ENCODE data around the gene GRID1. TPM values are rescaled to one million over a fixed set of nuclear protein-coding genes. Genes with fewer than 3 reads are reported as not detected.

GRID1 gene
- total RNA-seq, 1 experiment from 2014 or later = 0.07 TPM

DNA sequence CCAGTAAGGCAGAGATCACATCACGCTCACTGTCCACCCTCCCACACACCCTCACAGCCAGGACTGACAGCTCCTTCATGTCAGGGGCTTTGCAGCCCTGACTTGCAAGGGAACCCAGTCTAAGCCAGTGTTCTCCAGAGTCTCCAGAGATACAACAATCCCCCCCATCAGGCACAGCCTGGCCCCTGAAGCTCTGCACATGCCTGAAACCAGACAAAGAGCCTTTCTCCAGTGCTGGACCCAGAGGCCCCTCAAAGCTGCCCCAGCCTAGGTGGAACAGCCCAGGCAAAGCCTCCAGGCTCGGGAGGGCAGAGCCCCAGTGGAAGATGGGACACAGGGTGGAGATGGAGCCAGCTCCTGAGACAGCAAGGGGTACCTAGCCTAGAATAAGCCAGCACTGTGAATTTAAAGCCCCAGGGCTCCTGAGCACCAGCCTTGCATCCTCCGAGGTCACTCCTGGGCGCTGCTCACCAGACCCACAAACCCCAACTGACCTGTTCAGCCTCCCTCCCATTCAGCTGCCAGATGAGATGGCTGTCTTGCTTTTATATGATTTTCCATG is 50.2 kb downstream of the GRID1 start:
- H4K20me1 ChIP-seq (ENCODE audit: insufficient read depth, low read depth, low read length) = no peaks in the 10 kb centered on the region
- H3K9ac ChIP-seq (ENCODE audit: low read length) = no peak overlapping the region
- no peak overlapping the region for H3K4me3 ChIP-seq (ENCODE audit: low read length)
- H3K9me2 ChIP-seq (replicated peaks; ENCODE audit: insufficient read depth, low read length) = no peaks in the 10 kb centered on the region
- H3K79me2 ChIP-seq (ENCODE audit: low read length) = no peaks in the 10 kb centered on the region
- no peaks in the 10 kb centered on the region for H3K36me3 ChIP-seq (ENCODE audit: insufficient read depth, low read length)
- H3K27me3 ChIP-seq (ENCODE audit: low read length) = no peaks in the 10 kb centered on the region
- no peaks in the 10 kb centered on the region for H3K4me1 ChIP-seq (ENCODE audit: low read length)
- no peak for DNase-seq
- H3K27ac ChIP-seq (ENCODE audit: low read length) = no peak overlapping the region
- H3K9me3 ChIP-seq (ENCODE audit: low read length) = no peaks in the 10 kb centered on the region
- H3K4me2 ChIP-seq (ENCODE audit: low read depth, low read length, poor library complexity, severe bottlenecking) = no peak overlapping the region
- H2AFZ ChIP-seq (ENCODE audit: low read length) = no peak overlapping the region

DNA sequence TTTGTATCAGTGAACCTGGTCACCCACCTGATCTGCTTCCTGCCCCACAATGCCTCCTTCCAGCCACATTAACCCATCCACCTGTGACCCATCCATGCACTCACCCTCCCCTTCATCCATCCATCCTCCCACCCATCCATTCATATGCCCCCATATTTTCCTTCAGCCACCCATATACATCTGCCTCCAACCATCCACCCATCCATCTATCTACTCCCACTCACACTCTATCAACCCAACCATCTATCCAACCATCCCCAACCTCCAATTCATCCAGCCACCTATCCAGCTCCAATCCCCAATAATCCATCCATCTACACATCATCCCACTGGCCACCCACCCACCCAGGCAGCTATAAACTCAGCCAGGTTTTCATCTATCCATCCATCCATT is 51.0 kb downstream of the GRID1 start:
- Histone ChIP-seq H2AFZ (ENCODE audit: low read length) (no peak overlapping the region), H3K27me3 (ENCODE audit: low read length) (no peaks in the 10 kb centered on the region), H4K20me1 (ENCODE audit: insufficient read depth, low read depth, low read length) (no peaks in the 10 kb centered on the region), H3K79me2 (ENCODE audit: low read length) (no peaks in the 10 kb centered on the region), H3K27ac (ENCODE audit: low read length) (no peak overlapping the region), H3K9me2 (replicated peaks; ENCODE audit: insufficient read depth, low read length) (no peaks in the 10 kb centered on the region), H3K4me2 (ENCODE audit: low read depth, low read length, poor library complexity, severe bottlenecking) (no peak overlapping the region), H3K4me1 (ENCODE audit: low read length) (no peaks in the 10 kb centered on the region), H3K4me3 (ENCODE audit: low read length) (no peak overlapping the region), H3K9me3 (ENCODE audit: low read length) (no peaks in the 10 kb centered on the region), H3K36me3 (ENCODE audit: insufficient read depth, low read length) (no peaks in the 10 kb centered on the region), H3K9ac (ENCODE audit: low read length) (no peak overlapping the region)
- no peak for DNase-seq

DNA sequence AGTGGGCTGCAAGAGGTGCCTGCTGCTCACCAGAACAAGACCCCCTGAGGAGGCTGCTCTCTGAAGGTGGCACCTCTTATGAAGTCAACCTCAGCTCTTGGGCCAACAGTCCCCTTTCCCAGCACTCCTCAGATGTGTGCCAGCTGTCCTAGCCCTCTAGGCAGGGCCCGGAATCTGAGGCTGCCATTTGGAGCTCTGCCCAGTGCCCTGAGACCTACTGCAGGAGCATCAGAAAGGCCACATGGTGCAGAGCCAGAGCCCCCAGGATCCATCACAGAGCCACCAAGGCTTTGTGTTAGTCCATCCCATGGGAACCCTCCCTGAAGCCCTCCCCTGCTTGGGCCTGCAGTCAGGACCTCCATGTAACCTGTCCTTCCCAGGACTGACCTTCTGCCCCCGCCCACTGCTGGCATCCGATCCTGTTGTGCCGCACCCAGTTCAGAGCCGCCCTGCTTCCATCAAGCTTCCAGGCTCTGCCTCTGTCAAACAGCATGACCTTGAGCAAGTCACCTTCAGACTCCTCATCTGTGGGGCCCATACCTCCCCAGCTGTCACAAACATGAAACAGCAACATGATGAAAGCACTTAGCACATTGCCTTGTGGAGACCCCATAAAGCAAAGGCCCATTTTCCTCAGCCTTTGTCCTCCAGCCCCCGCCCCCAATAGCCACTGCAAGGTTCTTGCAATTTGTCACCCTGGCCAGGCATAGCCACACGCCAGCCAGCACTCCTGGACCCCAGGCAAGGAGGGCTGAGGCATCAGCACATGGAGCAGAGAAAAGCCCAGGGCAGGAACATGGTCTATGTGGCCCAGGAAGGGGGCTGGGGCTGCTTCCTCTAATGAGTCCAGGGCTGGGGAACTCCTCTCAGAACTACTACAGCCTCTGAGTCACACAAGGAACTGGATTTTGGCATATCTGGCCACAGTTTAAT is 51.7 kb downstream of the GRID1 start:
- DNase-seq = no peak
- H3K36me3 ChIP-seq (ENCODE audit: insufficient read depth, low read length) = no peaks in the 10 kb centered on the region
- H3K27me3 ChIP-seq (ENCODE audit: low read length) = no peaks in the 10 kb centered on the region
- H3K9me3 ChIP-seq (ENCODE audit: low read length) = no peaks in the 10 kb centered on the region
- H3K27ac ChIP-seq (ENCODE audit: low read length) = no peak overlapping the region
- no peaks in the 10 kb centered on the region for H4K20me1 ChIP-seq (ENCODE audit: insufficient read depth, low read depth, low read length)
- no peaks in the 10 kb centered on the region for H3K79me2 ChIP-seq (ENCODE audit: low read length)
- no peak overlapping the region for H3K9ac ChIP-seq (ENCODE audit: low read length)
- H3K4me1 ChIP-seq (ENCODE audit: low read length) = no peaks in the 10 kb centered on the region
- H3K4me3 ChIP-seq (ENCODE audit: low read length) = no peak overlapping the region
- H3K9me2 ChIP-seq (replicated peaks; ENCODE audit: insufficient read depth, low read length) = no peaks in the 10 kb centered on the region
- no peak overlapping the region for H2AFZ ChIP-seq (ENCODE audit: low read length)
- H3K4me2 ChIP-seq (ENCODE audit: low read depth, low read length, poor library complexity, severe bottlenecking) = no peak overlapping the region

DNA sequence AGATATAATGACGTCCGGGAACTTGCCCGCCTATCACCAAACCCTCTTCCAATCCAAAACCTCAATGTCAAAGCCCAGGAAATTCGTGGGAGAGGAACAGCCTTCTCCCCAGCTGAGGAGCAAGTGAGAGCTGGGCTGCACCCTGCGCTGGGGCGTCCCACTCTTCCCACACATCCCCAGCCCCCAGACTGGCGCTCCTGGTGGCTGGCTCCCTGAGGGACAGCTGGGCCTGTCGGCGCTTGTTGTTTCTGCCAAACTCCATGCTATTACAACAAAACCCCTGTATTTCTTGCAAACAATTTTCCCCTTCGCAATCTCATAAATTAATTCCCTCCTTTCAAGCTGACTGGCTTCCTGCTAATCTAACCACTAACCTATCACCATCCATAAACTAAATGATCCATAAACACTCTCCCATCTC is 53.0 kb downstream of the GRID1 start:
- Histone ChIP-seq H3K4me1 (ENCODE audit: low read length) (no peaks in the 10 kb centered on the region), H3K27me3 (ENCODE audit: low read length) (no peaks in the 10 kb centered on the region), H3K27ac (ENCODE audit: low read length) (no peak overlapping the region), H3K4me2 (ENCODE audit: low read depth, low read length, poor library complexity, severe bottlenecking) (no peak overlapping the region), H3K4me3 (ENCODE audit: low read length) (no peak overlapping the region), H3K79me2 (ENCODE audit: low read length) (no peaks in the 10 kb centered on the region), H3K9me2 (replicated peaks; ENCODE audit: insufficient read depth, low read length) (no peaks in the 10 kb centered on the region), H4K20me1 (ENCODE audit: insufficient read depth, low read depth, low read length) (no peaks in the 10 kb centered on the region), H3K36me3 (ENCODE audit: insufficient read depth, low read length) (no peaks in the 10 kb centered on the region), H2AFZ (ENCODE audit: low read length) (no peak overlapping the region), H3K9ac (ENCODE audit: low read length) (no peak overlapping the region), H3K9me3 (ENCODE audit: low read length) (no peaks in the 10 kb centered on the region)
- DNase-seq = no peak

DNA sequence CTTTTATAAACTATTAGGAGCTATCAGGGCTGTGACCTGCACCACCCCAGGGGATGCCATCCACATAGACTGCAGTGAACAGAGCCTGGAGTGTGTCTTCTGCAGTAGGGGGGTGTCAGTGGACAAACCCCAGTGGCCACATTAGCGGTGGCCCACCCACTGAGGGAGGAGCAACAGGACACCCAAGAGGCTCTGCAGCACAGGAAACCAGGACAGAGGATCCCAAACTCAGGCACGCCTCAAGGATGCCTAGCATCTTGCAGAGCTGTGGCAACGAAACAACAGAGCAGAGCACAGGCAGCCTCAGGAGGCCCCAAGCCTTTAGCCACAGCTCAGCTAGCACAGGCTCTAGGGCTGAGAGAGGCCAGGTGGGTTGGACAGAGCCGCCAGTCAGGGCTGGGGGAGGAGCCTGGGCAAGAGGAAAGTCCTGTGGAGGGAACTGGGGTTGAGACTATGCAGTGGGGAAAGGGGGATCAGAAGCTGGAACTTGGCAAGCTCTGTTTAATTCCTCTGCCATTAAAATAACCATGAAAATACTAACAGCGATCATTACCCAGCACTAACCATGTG is 53.8 kb downstream of the GRID1 start:
- H3K9me3 ChIP-seq (ENCODE audit: low read length) = no peaks in the 10 kb centered on the region
- H3K4me1 ChIP-seq (ENCODE audit: low read length) = no peaks in the 10 kb centered on the region
- no peaks in the 10 kb centered on the region for H3K36me3 ChIP-seq (ENCODE audit: insufficient read depth, low read length)
- H3K79me2 ChIP-seq (ENCODE audit: low read length) = no peaks in the 10 kb centered on the region
- no peak for DNase-seq
- H3K9ac ChIP-seq (ENCODE audit: low read length) = no peak overlapping the region
- H3K4me2 ChIP-seq (ENCODE audit: low read depth, low read length, poor library complexity, severe bottlenecking) = no peak overlapping the region
- H3K4me3 ChIP-seq (ENCODE audit: low read length) = no peak overlapping the region
- no peaks in the 10 kb centered on the region for H3K27me3 ChIP-seq (ENCODE audit: low read length)
- no peak overlapping the region for H3K27ac ChIP-seq (ENCODE audit: low read length)
- no peak overlapping the region for H2AFZ ChIP-seq (ENCODE audit: low read length)
- no peaks in the 10 kb centered on the region for H4K20me1 ChIP-seq (ENCODE audit: insufficient read depth, low read depth, low read length)
- no peaks in the 10 kb centered on the region for H3K9me2 ChIP-seq (replicated peaks; ENCODE audit: insufficient read depth, low read length)

- H3K4me2 ChIP-seq (ENCODE audit: low read depth, low read length, poor library complexity, severe bottlenecking) = no peak overlapping the region
- H3K27ac ChIP-seq (ENCODE audit: low read length) = no peak overlapping the region
- H3K79me2 ChIP-seq (ENCODE audit: low read length) = no peaks in the 10 kb centered on the region
- no peaks in the 10 kb centered on the region for H4K20me1 ChIP-seq (ENCODE audit: insufficient read depth, low read depth, low read length)
- H3K4me3 ChIP-seq (ENCODE audit: low read length) = no peak overlapping the region
- no peaks in the 10 kb centered on the region for H3K4me1 ChIP-seq (ENCODE audit: low read length)
- H3K9me2 ChIP-seq (replicated peaks; ENCODE audit: insufficient read depth, low read length) = no peaks in the 10 kb centered on the region
- no peaks in the 10 kb centered on the region for H3K36me3 ChIP-seq (ENCODE audit: insufficient read depth, low read length)
- H3K27me3 ChIP-seq (ENCODE audit: low read length) = no peaks in the 10 kb centered on the region
- no peak overlapping the region for H3K9ac ChIP-seq (ENCODE audit: low read length)
- DNase-seq = no peak
- H3K9me3 ChIP-seq (ENCODE audit: low read length) = no peaks in the 10 kb centered on the region
- no peak overlapping the region for H2AFZ ChIP-seq (ENCODE audit: low read length)
Observed at GRCh38 chr10:86311906-86312305, 54.7 kb downstream of the GRID1 start.

DNA sequence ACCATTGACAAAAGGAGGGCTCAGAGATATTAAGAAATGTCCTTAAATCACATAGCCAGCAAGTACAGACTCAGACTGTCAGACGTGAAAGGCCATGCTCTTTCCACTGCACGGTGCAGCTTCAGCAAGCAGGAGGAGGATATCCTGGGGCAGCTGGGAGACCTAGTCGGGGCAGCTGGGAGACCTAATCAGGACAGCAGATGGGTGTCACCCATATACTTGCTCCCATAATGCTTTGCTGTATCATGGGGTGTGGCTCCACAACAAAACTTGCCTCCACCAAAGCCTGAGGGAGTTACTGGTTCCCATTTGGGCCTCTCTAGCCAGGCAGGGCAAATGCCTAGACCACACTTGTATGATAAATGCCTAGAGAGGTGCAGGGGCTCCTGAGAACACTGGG is 55.4 kb downstream of the GRID1 start:
- Histone ChIP-seq H3K9me3 (ENCODE audit: low read length) (no peaks in the 10 kb centered on the region), H3K4me1 (ENCODE audit: low read length) (no peaks in the 10 kb centered on the region), H3K9ac (ENCODE audit: low read length) (no peak overlapping the region), H3K79me2 (ENCODE audit: low read length) (no peaks in the 10 kb centered on the region), H3K27ac (ENCODE audit: low read length) (no peak overlapping the region), H3K36me3 (ENCODE audit: insufficient read depth, low read length) (no peaks in the 10 kb centered on the region), H3K27me3 (ENCODE audit: low read length) (no peaks in the 10 kb centered on the region), H3K9me2 (replicated peaks; ENCODE audit: insufficient read depth, low read length) (no peaks in the 10 kb centered on the region), H3K4me3 (ENCODE audit: low read length) (no peak overlapping the region), H2AFZ (ENCODE audit: low read length) (no peak overlapping the region), H4K20me1 (ENCODE audit: insufficient read depth, low read depth, low read length) (no peaks in the 10 kb centered on the region), H3K4me2 (ENCODE audit: low read depth, low read length, poor library complexity, severe bottlenecking) (no peak overlapping the region)
- no peak for DNase-seq

GRCh38 chr10:86310702-86311101 is 55.9 kb downstream of the GRID1 start:
- no peaks in the 10 kb centered on the region for H3K9me3 ChIP-seq (ENCODE audit: low read length)
- H3K27me3 ChIP-seq (ENCODE audit: low read length) = no peaks in the 10 kb centered on the region
- no peak overlapping the region for H3K4me3 ChIP-seq (ENCODE audit: low read length)
- H3K9me2 ChIP-seq (replicated peaks; ENCODE audit: insufficient read depth, low read length) = no peaks in the 10 kb centered on the region
- H2AFZ ChIP-seq (ENCODE audit: low read length) = no peak overlapping the region
- no peaks in the 10 kb centered on the region for H3K4me1 ChIP-seq (ENCODE audit: low read length)
- no peaks in the 10 kb centered on the region for H3K36me3 ChIP-seq (ENCODE audit: insufficient read depth, low read length)
- no peak overlapping the region for H3K27ac ChIP-seq (ENCODE audit: low read length)
- H4K20me1 ChIP-seq (ENCODE audit: insufficient read depth, low read depth, low read length) = no peaks in the 10 kb centered on the region
- H3K9ac ChIP-seq (ENCODE audit: low read length) = no peak overlapping the region
- H3K4me2 ChIP-seq (ENCODE audit: low read depth, low read length, poor library complexity, severe bottlenecking) = no peak overlapping the region
- no peaks in the 10 kb centered on the region for H3K79me2 ChIP-seq (ENCODE audit: low read length)
- no peak for DNase-seq

Measured in Karpas-422 (cell line).